Left cardiac atrium (tissue), 4 donors: Measurements from ENCODE around the gene GPC5. TPM values are rescaled to one million over a fixed set of nuclear protein-coding genes. Genes with fewer than 3 reads are reported as not detected.
"Not testable (repeated sequence)": the region's sequence is repeated elsewhere in the genome, so short reads cannot be mapped to it uniquely, and the experiment has no call there.

Experiments
- ATAC-seq, 2 donors: fragments of 200-7000 bp; cut with Tn5 transposase; one replicate each; pipeline ENCODE4 v1.9.1; 2020; ENCODE audit warnings: mild to moderate bottlenecking in 2 of 2, moderate library complexity in 2 of 2
- DNase-seq: peaks from one replicate; pipeline ENCODE4 v3.0.0-alpha.2; 2020
- intact Hi-C, 2 donors: fragments of 100-400 bp; cut with DNase I; formaldehyde crosslinking; loops; one replicate each; pipeline versions ENCODE4 v1.14.1 to v1.15.1; 2022 to 2023
- total RNA-seq, 2 donors: library from RNA; stranded (reverse); fragmentation: NEBNext Ultra II Directional; extraction: Animal tissue kit (Norgen Biotek cat#: 25700); gene quantifications; one replicate each; pipeline ENCODE4 v1.2.1, GENCODE V29; 2021
- donor health status: DM: no; HTN: yes; CAD: no.
- donor health status: DM: no; HTN: yes; CAD: no; lungs with severe emphysema.
- donor health status: DM: yes; HTN: yes; CAD: no.
- donor health status: Dilated cardiomyopathy.

Gene GPC5
- total RNA-seq, 2 donors from 2014 or later: 1.8 to 3.0 TPM

DNA sequence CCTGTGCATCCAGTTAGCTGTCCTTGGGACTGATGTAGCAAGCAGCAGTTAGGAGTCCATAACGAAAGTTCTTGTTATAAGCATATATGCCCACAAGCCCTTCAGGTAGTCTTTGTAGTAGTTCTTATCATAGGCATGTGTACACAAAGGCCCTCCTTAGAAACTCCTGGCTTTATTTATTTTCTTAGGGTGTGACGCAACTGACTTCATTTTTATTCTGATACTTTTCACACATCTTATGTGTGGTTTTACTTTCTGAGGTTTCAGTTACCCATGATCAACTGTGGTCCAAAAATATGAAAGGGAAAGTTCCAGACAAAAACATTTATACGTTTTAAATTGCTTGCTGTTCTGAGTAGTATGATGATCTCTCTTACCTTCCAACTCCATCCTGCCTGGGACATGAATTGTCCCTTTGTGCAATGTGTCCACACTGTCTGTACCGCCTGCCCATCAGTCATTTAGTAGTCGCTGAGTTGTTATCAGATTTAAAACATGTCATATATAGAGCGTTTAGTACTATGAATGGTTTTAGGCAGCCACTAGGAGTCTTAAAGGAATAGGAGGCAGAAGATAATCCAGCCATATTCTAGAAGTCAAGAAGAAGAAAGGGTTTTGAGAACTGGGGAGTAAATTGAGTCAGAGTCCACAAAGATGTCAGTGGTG, 19.4 kb downstream of the GPC5 start:
- no peak for DNase-seq

DNA sequence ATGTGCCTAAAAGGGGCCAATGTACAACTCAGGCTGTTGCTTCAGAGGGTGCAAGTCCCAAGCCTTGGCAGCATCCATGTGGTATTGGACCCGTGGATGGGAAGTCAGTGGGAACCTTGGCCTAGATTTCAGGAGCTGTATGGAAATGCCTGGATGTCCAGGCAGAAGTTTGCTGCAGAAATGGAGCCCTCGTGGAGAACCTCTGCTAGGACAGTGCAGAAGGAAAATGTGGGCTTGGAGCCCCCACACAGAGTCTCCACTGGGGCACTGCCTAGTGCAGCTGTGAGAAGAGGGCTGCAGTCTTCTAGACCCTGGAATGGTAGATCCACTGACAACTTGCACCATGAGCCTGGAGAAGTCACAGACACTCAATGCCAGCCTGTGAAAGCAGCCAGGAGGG, 28.5 kb downstream of the GPC5 start:
- DNase-seq: no peak
- ATAC-seq: no peak
- intact Hi-C loops: no loop called here

More for the DNA sequence above, 19.4 kb downstream of the GPC5 start:
- no peak for ATAC-seq
- intact Hi-C loops: no loop called here

DNA sequence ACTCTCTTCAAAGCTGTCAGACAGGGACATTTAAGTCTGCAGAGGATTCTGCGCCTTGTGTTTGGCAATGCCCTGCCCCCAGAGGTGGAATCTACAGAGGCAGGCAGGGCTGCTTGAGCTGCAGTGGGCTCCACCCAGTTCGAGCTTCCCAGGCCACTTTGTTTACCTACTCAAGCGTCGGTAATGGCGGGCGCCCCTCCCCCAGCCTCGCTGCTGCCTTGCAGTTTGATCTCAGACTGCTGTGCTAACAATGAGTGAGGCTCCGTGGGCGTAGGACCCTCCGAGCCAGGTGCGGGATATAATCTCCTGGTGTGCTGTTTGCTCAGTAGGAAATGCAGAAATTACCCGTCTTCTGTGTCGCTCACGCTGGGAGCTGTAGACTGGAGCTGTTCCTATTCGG, 40.3 kb downstream of the GPC5 start:
- ATAC-seq, intact Hi-C loops: not testable (repeated sequence)

DNA sequence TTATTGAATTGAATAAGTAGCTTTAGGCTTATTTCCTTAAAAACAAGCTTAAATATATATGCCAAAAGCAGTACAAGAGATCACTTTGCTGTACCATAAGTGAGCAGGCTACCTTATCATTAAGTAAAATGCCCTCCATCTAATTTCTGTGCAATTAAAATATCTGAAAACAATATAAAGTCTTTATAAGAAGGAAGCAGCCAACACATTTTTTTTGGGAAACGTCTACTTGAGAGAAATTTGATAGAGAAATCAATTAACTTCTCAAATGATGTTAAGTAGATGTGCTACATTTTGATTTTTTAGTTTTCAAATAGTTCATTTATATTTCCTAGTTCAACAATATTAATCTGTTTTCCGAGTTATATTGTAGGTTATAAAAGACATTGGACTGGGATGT, 52.5 kb downstream of the GPC5 start:
- intact Hi-C loops: no loop called here
- no peak for DNase-seq
- no peak for ATAC-seq

More for the DNA sequence above, 40.3 kb downstream of the GPC5 start:
- not testable (repeated sequence) for DNase-seq

DNA sequence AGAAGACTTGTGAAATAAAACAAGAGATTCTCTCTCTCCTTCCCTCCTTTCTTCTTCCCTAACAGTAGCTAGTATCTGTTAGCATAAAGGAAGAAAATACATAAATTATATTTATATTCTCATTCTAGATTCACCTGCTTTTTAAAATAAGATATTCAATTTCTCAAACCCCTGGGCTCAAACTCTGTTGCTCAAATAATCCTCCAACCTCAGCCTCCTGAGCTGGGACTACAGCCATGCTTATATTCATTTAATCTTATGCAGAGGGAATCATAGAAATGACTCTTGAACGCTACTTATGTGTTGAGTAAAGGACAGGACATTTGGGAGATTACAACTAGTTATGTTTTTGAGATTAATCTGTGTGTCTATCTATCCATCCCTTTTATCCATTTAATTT, 56.2 kb downstream of the GPC5 start:
- ATAC-seq: no peak
- no peak for DNase-seq
- intact Hi-C loops: no loop called here

DNA sequence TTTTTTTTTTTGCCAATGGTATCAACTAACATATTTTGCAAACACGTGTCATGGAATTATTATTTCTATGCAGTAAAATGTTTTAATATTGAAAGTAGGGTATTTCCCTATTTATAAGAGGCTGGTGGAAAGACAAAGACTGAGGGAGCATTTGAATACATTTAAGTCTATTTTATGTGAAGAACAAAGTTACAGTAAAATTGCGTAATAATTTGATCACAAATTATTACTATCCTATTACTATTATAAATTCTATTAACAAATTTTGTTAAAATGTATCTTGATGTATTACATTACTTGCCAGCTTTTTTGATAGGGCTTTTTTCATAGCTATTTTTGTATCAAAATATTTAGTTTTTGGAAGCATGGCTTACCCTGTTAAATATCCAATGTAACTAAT, 58.4 kb downstream of the GPC5 start:
- no peak for ATAC-seq
- DNase-seq: no peak
- intact Hi-C loops: no loop called here

DNA sequence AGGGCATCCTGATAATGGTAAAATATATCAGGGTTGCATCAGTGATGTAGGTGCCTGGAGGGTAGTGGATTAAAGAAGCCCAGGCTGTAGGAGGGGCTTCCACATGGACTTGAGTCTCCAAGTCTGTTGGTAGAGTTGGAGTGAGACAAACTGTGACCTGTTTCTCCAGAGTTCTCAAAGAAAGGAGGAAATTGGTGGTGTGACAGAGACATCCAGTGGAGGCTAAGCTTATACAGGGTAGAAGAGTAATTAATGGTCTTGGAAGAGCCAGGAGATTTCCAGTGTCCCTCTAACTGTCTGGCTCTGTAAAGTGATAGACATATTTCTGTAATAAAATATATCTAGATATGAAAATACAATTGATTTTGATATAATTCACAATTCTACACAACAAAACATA, 61.1 kb downstream of the GPC5 start:
- ATAC-seq (no peak), DNase-seq (no peak)
- intact Hi-C loops: no loop called here

DNA sequence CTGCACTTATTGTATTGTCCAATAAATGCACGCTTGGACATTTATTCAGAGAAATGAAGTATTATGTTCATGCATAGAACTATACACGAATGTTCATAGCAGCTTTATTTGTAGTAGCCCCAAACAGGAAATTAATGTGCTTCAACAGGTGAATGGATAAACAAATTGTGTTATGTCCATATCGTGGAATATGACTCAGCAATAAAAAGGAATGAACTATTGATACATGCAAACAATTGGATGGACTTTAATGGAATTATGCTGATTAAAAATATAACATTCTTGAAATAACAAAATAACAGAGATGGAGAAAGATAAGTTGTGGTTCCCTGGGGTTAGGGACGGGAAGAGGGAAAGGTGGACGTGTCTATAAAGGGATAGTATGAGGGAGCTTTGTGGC, 65.9 kb downstream of the GPC5 start:
- DNase-seq: no peak
- ATAC-seq: no peak
- intact Hi-C loops: no loop called here

DNA sequence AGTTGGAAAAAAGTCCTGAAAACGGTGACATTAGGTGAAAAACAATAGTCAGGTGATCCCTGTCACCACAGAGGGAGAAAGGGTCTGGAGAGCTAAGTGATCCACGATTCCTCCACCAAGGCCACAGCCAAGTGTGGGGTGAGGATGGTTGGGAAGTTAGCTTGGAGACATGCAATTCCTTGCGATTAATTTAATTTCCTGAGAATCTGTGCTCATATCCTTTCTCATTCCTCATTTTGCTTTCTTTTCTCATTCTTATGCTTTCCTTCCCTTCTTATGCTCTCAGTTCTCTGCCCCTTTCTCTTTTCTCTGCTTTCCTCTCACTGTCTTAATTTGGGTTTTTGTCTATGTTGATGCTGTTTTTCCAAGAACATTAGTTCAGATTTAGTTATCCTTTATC, 68.8 kb downstream of the GPC5 start:
- DNase-seq (no peak), ATAC-seq (no peak)
- intact Hi-C loops: no loop called here

DNA sequence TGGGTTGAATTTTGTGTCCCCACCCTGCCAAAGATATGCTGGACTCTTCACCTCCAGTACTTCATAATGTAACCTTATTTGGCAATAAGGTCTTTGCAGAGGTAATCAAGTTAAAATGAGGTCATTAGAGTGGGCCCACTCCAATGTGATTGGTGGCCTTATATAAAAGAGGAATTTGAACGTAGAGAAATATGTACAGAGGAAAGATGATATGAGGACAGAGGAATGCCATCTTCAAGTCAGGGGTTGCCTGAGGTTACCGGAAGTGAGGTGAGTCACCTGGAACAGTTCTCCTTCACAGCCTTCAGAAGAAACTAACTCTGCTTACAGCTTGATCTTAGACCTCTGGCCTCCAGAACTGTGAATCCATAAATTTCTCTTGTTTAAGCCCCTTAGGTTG, 69.9 kb downstream of the GPC5 start:
- ATAC-seq (no peak), DNase-seq (no peak)
- intact Hi-C loops: no loop called here

DNA sequence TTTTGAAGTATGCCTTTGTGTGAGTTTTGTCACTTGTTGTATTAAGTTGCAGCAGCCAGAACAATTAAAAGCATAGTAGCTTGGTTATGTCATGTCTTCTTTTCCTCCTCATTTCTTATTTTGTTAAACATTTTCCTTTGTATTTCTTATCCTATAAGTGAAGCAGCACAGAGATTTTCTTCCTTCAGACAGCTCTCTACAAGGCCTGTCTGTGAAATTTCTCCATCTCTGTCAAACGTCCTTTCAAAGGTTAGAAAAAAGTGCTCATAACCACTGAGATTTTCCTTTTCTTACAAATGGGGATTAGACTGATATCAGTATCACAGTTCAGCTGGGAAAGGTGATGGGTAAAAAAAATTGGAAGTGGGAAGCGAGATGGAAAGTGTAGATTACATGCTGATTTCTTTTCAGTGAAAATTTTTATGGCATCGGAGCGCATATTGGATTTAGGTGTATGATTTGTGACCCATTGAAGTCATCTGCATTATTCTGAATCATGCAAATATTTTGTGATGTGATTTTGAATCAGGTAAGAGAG, 71.7 kb downstream of the GPC5 start:
- no peak for DNase-seq
- ATAC-seq: no peak
- intact Hi-C loops: no loop called here

DNA sequence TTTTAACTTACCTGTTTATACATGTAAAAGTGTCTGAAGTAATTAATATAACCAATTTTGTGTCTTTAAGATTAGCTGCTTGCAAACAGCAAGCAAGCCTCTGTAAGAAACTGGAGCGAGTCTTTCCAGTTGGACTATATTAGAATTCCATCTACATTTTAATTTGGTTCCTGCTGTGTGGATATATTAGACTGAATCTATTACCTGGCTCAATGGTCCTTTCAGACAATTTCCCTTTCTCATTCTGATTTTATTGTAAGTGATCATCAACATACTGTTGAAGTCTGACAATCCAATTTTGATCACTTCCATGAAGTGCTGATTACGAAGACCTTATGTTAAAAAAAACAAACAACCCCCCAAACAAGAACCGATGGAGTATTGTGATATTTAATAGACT, 72.3 kb downstream of the GPC5 start:
- no peak for ATAC-seq
- intact Hi-C loops: no loop called here

DNA sequence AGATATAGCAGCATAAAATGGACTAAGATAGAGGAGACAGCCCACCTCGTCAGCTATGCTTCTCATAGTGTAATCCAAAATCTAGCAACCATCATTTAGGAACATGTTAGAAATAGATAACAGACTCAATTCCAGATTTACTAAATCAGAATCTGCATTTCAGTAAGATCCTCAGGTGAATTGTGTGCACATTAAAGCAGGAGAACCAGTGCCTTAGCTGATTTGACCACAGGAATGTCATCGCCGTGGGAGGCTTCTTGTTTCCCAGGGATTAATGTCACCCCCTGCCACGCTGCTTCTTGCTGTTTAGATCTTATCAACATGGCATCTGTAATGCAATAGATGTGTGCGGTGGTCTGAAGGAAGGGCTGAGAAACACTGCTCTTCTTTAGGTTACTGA, 84.0 kb downstream of the GPC5 start:
- no peak for ATAC-seq
- no peak for DNase-seq
- intact Hi-C loops: no loop called here

More for the DNA sequence above, 72.3 kb downstream of the GPC5 start:
- no peak for DNase-seq

DNA sequence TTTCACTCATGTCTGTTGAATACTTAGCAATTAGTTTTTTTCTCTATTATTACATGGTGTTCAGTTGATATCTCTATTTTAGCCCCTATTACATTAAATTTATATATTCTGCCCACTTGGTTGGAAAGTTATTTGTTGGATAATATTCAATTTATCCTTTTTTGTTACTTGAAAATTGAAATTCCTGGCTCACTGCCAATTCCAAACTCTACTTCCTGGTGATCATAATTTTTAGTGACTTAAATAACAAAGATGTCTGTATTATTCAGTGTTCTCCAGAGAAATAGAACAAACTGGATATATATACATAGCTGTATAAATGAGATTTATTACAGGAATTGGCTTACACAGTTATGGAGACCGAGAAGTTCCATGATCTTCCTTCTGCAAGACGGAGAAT, 93.6 kb downstream of the GPC5 start:
- ATAC-seq (no peak), DNase-seq (no peak)
- intact Hi-C loops: no loop called here

DNA sequence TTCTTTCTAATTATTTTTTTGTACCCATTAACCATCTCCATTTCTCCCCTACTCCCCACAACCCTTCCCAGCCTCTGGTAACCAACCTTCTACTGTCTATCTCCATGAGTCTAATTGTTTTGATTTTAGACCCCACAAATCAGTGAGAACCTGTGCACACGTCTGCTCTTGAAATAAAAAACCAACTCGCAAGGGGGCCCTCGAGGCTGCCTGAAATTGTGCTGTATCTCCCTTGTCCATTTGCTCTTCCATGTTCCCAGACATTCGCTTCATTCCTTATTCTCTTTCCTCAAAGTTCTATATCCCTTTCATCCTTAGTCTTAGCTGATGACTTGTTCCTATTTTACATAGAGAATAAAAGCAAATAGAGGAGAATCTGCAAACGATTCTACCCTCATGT, 95.0 kb downstream of the GPC5 start:
- DNase-seq (no peak), ATAC-seq (no peak)
- intact Hi-C loops: no loop called here

DNA sequence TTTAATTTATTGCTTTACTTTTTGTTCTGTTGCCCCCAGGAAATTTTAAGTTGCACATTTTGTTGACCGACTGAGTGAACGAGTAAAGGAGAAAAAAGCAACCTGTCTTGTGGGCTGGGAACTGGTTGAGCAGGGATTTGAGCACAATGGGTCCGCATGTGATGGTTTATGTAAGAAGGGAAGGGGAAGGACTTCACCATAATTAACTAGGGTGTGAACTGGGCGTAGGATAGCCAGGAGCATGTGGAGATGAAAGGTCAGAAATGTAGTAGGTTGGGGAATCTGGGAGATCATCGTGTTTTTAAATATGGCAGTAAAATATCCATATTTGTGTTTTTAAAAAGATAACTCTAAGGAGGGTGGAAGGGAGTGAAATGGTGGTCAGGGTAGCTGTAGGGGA, 99.9 kb downstream of the GPC5 start:
- intact Hi-C loops: no loop called here
- no peak for ATAC-seq

DNA sequence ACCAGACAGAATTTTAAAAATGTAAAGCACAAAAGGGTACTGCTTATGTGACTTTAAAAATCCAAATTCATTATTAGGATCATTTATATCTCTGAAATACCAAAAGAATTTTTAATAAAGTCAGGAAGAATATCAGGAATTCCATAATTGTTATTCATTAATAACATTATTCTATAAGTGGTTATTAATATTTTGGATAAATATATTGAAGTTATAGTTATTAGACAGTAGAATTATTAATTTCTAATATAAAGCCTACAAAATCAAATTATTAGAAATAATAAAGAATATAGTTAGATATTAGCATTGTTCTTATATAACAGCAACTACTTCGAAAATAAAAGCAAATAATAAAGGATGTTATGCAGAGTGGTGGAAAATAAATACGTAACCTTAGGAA, 105.8 kb downstream of the GPC5 start:
- intact Hi-C loops: no loop called here
- ATAC-seq (no peak), DNase-seq (no peak)

More for the DNA sequence above, 99.9 kb downstream of the GPC5 start:
- DNase-seq: no peak

DNA sequence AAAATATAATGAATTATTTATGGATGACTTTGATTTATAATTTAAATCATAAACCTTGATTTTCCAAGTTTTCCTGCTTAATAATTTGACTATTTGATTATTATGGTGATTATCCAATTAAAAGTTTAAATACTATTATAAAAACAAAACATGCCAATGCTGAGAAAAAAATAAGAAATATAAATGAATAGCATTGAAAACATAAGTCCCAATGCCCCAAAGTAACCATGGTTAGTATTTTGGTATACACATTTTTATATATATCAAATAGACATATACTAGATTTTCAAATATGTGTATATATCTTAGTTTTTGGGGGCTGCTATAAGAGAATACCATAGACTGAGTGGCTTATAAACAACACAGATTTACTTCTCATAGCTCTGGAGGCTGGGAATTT, 108.3 kb downstream of the GPC5 start:
- DNase-seq (no peak), ATAC-seq (no peak)
- intact Hi-C loops: no loop called here

DNA sequence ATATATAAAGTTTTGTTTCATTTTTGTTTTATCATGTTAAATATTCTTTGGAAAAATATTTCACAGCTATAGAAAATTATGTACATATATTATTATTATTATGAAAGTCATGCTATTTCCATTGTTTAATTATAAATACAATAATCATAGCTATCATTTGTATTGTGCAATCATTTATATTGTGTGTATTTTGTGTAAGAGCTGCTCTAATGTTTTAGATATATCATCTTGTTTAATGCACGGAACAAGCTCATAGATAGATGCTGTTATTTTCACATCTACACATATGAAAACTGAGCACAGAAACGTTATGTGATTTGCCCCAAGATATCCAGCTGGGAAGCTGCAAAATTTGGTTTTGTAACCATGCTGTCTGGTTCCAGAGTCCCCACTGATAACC, 111.6 kb downstream of the GPC5 start:
- intact Hi-C loops: no loop called here
- DNase-seq (no peak), ATAC-seq (no peak)

DNA sequence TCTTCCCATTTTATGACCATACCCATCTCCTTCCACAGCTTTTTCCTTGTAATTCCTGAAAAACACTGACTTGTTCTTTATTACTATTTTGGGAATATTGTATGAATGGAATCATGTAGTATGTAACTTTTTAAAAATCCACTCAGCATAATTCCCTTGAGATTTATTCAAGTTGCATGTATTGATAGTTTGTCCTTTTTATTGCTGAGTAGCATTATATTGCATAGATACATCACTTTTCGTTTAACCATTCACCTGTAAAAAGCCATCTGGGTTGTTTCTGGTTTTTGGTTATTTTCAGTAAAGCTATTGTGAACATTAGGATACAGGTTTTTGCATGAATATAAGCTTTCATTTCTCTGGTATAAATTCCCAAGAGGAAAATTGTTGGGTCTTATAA, 115.4 kb downstream of the GPC5 start:
- ATAC-seq (no peak), DNase-seq (no peak)
- intact Hi-C loops: no loop called here

DNA sequence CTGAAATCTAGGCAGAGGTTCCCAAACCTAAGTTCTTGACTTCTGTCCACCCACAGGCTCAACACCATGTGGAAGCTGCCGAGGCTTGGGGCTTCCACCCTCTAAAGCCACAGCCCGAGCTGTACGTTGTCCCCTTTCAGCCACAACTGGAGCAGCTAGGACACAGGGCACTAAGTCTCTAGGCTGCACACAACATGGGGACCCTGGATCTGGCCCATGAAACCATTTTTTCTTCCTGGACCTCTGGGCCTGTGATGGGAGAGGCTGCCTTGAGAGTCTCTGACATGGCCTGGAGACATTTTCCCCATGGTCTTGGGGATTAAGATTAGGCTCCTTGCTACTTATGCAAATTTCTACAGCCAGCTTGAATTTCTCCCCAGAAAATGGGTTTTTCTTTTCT, 118.4 kb downstream of the GPC5 start:
- ATAC-seq (no peak), DNase-seq (no peak)
- intact Hi-C loops: no loop called here

DNA sequence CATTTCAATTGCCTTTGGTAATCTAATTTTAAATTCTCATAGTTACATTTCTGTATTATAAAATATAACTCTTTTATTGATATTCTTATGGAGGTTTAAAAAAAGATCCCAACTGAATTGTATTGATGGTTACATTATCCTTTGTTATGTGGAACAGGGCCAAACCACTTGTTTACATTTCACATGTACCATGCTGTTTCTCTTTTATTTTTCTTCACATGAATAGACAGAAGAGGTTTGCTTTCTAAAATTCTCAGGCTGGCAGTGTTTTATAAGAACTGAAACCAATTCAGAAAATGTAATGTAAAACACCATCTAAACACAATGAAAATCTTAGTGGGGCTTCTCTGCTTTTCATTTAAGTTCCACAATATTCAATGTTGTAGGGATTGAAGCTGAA, 122.5 kb downstream of the GPC5 start:
- ATAC-seq (no peak), DNase-seq (no peak)
- intact Hi-C loops: no loop called here
